Activated CD8-positive, alpha-beta T cell treated with anti-CD3 and anti-CD28 coated beads for 36 hours (primary cell): ENCODE results near the gene ZNF555. TPM values are rescaled to one million over a fixed set of nuclear protein-coding genes. Genes with fewer than 3 reads are reported as not detected.

Experiments
- ATAC-seq: fragments of 200-7000 bp; cut with Tn5 transposase; one replicate; pipeline ENCODE4 v1.10.0; 2021; ENCODE audit warnings: mild to moderate bottlenecking, moderate library complexity
- CTCF ChIA-PET: fragments of 350-600 bp; sonication (Branson Sonifier 250); formaldehyde crosslinking; loops from one replicate; lab custom pipeline; 2021; ENCODE audit warnings: antibody characterized with exemption; lab: Charles Lee
- POLR2A ChIA-PET: fragments of 350-600 bp; sonication (Branson Sonifier 250); formaldehyde crosslinking; loops from one replicate; lab custom pipeline; 2021; ENCODE audit warnings: antibody characterized with exemption; lab: Charles Lee
- DNase-seq: peaks from one replicate; pipeline ENCODE4 v3.0.0-alpha.2; 2020
- H3K27ac Mint-ChIP-seq: one replicate; pipeline ENCODE4 v1.8.0; 2021; ENCODE audit warnings: mild to moderate bottlenecking, mixed read lengths
- H3K27me3 Mint-ChIP-seq: one replicate; pipeline ENCODE4 v1.8.0; 2021; ENCODE audit warnings: mixed read lengths
- H3K36me3 Mint-ChIP-seq: one replicate; pipeline ENCODE4 v1.8.0; 2021; ENCODE audit warnings: low read depth, mixed read lengths
- H3K4me1 Mint-ChIP-seq: one replicate; pipeline ENCODE4 v1.8.0; 2021; ENCODE audit warnings: low read depth, mixed read lengths
- H3K4me3 Mint-ChIP-seq: one replicate; pipeline ENCODE4 v1.8.0; 2021; ENCODE audit warnings: mild to moderate bottlenecking, moderate library complexity, mixed read lengths
- H3K9me3 Mint-ChIP-seq: one replicate; pipeline ENCODE4 v1.8.0; 2021; ENCODE audit warnings: mixed read lengths
- CTCF ChIP-seq: fragments of 200-600 bp; IDR thresholded peaks from one replicate; pipeline ENCODE4 v1.8.0; 2022; ENCODE audit warnings: antibody characterized with exemption, mild to moderate bottlenecking
- intact Hi-C: fragments of 100-400 bp; cut with micrococcal nuclease; formaldehyde crosslinking; loops from one replicate; pipeline ENCODE4 v1.10.0; 2022
- total RNA-seq, 2 experiments: library from RNA; stranded (reverse); gene quantifications; one replicate each; pipeline ENCODE4 v1.2.3, GENCODE V29; 2021

Gene ZNF555
- total RNA-seq, 2 experiments from 2014 or later: 1.5 to 2.1 TPM

GRCh38 chr19:2863816-2864215 is 22.5 kb downstream of the ZNF555 start:
- TF ChIP-seq CTCF: no peak
- Mint-ChIP-seq H3K27ac (no peak overlapping the region), H3K36me3 (no peaks in the 10 kb centered on the region), H3K4me3 (no peak overlapping the region), H3K27me3 (peaks cover 2% of the 10 kb centered on the region), H3K4me1 (peaks cover 2% of the 10 kb centered on the region), H3K9me3 (no peaks in the 10 kb centered on the region)
- POLR2A ChIA-PET: no interaction called here
- intact Hi-C loops: no loop called here
- no peak for DNase-seq
- CTCF ChIA-PET: no interaction called here
- no peak for ATAC-seq

- intact Hi-C loops: no loop called here
- ChIA-PET POLR2A (no interaction called here), CTCF (interaction anchor here (0.7 kb wide), 1 partner anchor 396 kb away, joined by 4 read pairs; no protein-coding TSS in a partner anchor)
- Mint-ChIP-seq H3K36me3 (no peaks in the 10 kb centered on the region), H3K9me3 (no peaks in the 10 kb centered on the region), H3K4me1 (no peaks in the 10 kb centered on the region), H3K4me3 (no peak overlapping the region), H3K27me3 (peaks cover 2% of the 10 kb centered on the region), H3K27ac (no peak overlapping the region)
- no peak for TF ChIP-seq CTCF
- ATAC-seq: no peak
- no peak for DNase-seq
Measured at GRCh38 chr19:2865334-2866100, 24.2 kb downstream of the ZNF555 start.

DNA sequence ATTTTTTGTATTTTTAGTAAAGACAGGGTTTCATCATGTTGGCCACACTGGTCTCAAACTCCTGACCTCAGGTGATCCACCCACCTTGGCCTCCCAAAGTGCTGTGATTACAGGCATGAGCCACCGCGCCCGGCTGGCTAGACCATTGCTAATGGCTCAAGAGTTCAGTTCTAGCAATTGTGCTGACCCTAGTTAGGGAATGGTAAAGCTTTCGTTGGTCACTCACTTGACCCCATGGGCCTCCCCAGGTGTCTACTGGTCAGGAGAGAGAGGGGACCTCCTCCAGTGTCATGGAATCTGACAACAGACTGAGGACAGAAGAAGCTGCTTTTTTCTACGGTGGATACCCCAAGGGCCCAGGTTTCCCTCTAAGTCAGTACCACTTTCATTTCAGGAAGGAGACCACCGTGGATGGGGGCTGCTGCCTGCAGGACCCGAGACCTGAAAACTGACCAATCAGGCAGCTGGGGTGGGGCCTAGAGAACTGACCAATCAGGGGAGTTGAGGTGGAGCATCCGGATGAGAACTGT is 25.3 kb downstream of the ZNF555 start:
- H3K27ac Mint-ChIP-seq: no peak overlapping the region
- ChIA-PET CTCF (interaction anchor here (1.1 kb wide), 1 partner anchor 21 kb away, joined by 6 read pairs; no protein-coding TSS in a partner anchor), POLR2A (no interaction called here)
- ATAC-seq (no peak), DNase-seq (no peak)
- no peaks in the 10 kb centered on the region for H3K36me3 Mint-ChIP-seq
- intact Hi-C loops: no loop called here
- peaks cover 2% of the 10 kb centered on the region for H3K27me3 Mint-ChIP-seq
- H3K4me3 Mint-ChIP-seq: no peak overlapping the region
- TF ChIP-seq CTCF: no peak
- no peaks in the 10 kb centered on the region for H3K9me3 Mint-ChIP-seq
- H3K4me1 Mint-ChIP-seq: no peaks in the 10 kb centered on the region

DNA sequence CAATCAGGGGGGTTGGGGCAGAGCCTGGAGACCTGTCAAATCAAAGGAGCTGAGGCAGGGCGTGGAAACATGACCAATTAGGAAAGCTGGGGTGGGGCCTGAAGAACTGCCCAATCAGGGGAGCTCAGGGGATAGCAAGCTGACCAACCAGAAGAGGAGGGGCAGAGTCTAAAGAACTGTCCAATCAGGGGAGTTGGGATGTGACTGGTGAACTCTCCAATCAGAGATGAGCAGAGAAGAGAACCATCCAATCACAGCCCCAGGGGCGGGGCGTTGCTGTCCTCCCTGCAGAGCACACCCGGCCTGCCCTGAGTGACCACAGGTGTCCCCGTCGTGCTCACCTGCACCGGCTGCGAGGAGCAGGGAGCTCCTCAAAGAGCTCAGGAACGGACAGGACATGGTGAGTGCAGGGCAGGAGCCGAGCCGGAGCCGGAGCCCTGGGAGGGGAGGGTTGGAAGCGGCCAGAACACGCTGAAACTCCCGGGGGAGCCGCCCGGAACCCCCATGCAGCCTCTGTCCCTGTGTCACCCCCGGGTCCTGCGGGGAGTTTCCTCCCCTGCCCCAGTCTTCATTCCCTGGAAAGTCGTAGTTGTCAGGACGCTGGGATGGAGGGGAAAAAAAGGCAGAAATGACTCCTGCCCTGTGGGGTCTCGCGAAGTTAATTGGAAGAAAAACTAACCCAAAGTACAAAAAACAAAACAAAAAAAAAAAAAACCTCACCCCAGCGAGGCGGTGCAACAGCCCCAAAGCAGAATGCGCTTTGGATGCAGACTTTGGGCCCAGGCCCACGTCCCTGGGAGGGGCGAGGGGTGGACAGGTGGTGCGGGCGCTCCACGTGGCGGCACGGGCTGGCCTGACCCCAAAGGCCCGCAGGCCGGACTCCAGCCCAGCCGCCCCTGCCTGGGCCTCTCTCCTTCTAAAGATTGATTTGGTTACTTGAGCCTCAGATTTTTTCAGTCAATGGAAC is 26.0 kb downstream of the ZNF555 start, which contains the start of gene ZNF556:
Gene ZNF556 (plus strand): TSS at position 311 of the 967 bp plus-strand sequence. CDS start 87 bp downstream, at position 398.
- CTCF ChIA-PET: interaction anchor here (0.8 to 1.1 kb wide), 2 partner anchors 20 to 220 kb away, joined by 3 to 6 read pairs; no protein-coding TSS in a partner anchor
- TF ChIP-seq CTCF: no peak
- Mint-ChIP-seq H3K9me3 (no peaks in the 10 kb centered on the region), H3K4me3 (no peak within 1 kb of the TSS), H3K36me3 (no peaks in the 10 kb centered on the region), H3K27ac (no peak within 1 kb of the TSS), H3K4me1 (no peaks in the 10 kb centered on the region), H3K27me3 (peaks cover 2% of the 10 kb centered on the region)
- DNase-seq (peak; percentile 26), ATAC-seq (peak; percentile 71)
- POLR2A ChIA-PET: no interaction called here
- intact Hi-C loops: no loop called here
